Peyer's patch (tissue), 4 donors: ENCODE measurements around the gene INPP5A.

ENCODE experiments used
- CTCF ChIP-seq, 6 experiments: fragments of 450-650 bp in 4 of 6; fragments of 200-600 bp in 2 of 6; sonication (generic) in 1 of 6; IDR thresholded peaks; one replicate each; pipeline ENCODE4 v1.5.1; 2017 to 2019; ENCODE audit warnings: antibody characterized with exemption in 6 of 6, mild to moderate bottlenecking in 3 of 6, moderate library complexity in 1 of 6
- POLR2A ChIP-seq, 2 donors: fragments of 450-650 bp; IDR thresholded peaks; one replicate each; pipeline ENCODE4 v1.5.1; 2017; ENCODE audit warnings: antibody characterized with exemption in 2 of 2, mild to moderate bottlenecking in 2 of 2, moderate library complexity in 2 of 2

- TF ChIP-seq CTCF (IDR thresholded peaks at IDR 0.05) (no peak), POLR2A (IDR thresholded peaks at IDR 0.05) (no peak)
Measured at GRCh38 chr10:132663666-132664365, 126.2 kb downstream of the INPP5A start.
